ENCODE data around the gene SUSD6. TPM values are rescaled to one million over a fixed set of nuclear protein-coding genes. Genes with fewer than 3 reads are reported as not detected.

SUSD6 gene
- total RNA-seq, 2 donors from 2014 or later: 41.1 to 52.3 TPM

DNA sequence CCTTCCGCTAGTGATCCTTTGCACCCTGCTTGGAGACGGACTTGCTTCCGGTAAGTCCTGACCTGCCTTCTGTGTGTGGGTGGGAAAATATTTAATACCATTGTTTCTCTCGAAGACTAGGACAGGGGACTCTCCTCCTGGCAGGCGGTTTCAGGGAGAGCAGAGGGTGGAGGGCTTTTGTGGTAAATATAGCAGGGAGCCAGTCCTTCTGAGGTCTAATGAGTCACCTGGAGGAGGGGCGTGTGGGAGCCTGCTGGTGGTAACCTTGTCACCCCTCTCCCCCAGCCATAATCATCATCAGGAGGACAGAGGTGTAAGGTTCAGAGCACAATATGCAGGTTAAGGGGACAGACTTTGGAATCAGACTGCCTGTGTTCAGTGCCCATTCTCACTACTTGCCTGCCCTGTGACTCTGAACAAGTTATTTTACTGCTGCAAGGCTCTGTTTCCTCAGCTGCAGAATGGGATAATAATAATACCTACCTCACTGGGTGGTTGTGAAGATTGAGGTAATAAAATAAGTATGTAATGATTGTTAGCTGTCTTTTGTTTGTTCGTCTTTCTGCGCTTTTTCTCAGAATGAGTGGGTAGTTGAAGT, 47.4 kb downstream of the SUSD6 start:
- intact Hi-C loops (cut with DNase I): no loop called here
- peak overlapping the region in 1 of 2 donors; percentile 16 for H3K4me3 ChIP-seq
- no peaks in the 10 kb centered on the region for H3K9me3 ChIP-seq
- no peak for DNase-seq (ENCODE audit: low spot score)
- 41% methylated on average over 8 of the region's 8 CpGs for WGBS
- H3K4me1 ChIP-seq (replicated peaks): peaks cover 31% of the 10 kb centered on the region
- TF ChIP-seq POLR2A (IDR thresholded peaks at IDR 0.05) (no peak), CTCF (IDR thresholded peaks at IDR 0.05) (no peak), POLR2AphosphoS5 (IDR thresholded peaks at IDR 0.05) (no peak)
- no peaks in the 10 kb centered on the region for H3K27me3 ChIP-seq (replicated peaks; ENCODE audit: insufficient read depth)
- H3K36me3 ChIP-seq: no peaks in the 10 kb centered on the region
- peak overlapping the region; percentile 68 to 78 for H3K27ac ChIP-seq

- H3K36me3 ChIP-seq: no peaks in the 10 kb centered on the region
- H3K9me3 ChIP-seq: no peaks in the 10 kb centered on the region
- H3K27ac ChIP-seq: peak overlapping the region in 1 of 2 donors; percentile 30
- H3K4me3 ChIP-seq: no peak overlapping the region
- intact Hi-C loops (cut with DNase I): no loop called here
- 88% methylated on average over 2 of the region's 2 CpGs for WGBS
- H3K4me1 ChIP-seq (replicated peaks): peaks cover 29% of the 10 kb centered on the region
- TF ChIP-seq POLR2AphosphoS5 (IDR thresholded peaks at IDR 0.05): no peak
- no peak for TF ChIP-seq CTCF (IDR thresholded peaks at IDR 0.05)
- TF ChIP-seq POLR2A (IDR thresholded peaks at IDR 0.05): no peak
- no peak for DNase-seq (ENCODE audit: low spot score)
- H3K27me3 ChIP-seq (replicated peaks; ENCODE audit: insufficient read depth): no peaks in the 10 kb centered on the region
Observed at GRCh38 chr14:69660344-69661193, 49.2 kb downstream of the SUSD6 start.

DNA sequence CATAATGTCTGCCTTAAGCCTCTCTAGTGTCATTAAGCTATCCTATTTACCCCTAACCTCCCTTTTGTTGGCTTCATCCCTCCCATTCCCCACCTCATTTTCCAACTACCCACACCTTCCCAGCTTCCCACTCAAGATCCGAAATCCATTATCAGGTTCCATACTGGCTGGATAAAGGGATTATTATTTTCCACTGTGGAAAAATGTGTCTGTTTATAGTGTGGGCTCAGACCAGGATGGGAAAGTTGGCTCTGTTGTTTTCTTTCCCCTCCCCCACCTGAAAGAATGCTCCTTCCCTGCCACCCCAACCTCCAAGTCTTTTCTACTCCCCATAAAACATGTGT, 49.8 kb downstream of the SUSD6 start:
- DNase-seq (ENCODE audit: low spot score): no peak
- TF ChIP-seq POLR2AphosphoS5 (IDR thresholded peaks at IDR 0.05): no peak
- no peak for TF ChIP-seq POLR2A (IDR thresholded peaks at IDR 0.05)
- TF ChIP-seq CTCF (IDR thresholded peaks at IDR 0.05): no peak
- 85% methylated on average over 1 of the region's 1 CpG for WGBS
- peak overlapping the region in 1 of 2 donors; percentile 30 for H3K27ac ChIP-seq
- H3K4me3 ChIP-seq: no peak overlapping the region
- intact Hi-C loops (cut with DNase I): no loop called here
- H3K36me3 ChIP-seq: no peaks in the 10 kb centered on the region
- no peaks in the 10 kb centered on the region for H3K27me3 ChIP-seq (replicated peaks; ENCODE audit: insufficient read depth)
- H3K9me3 ChIP-seq: no peaks in the 10 kb centered on the region
- H3K4me1 ChIP-seq (replicated peaks): peaks cover 29% of the 10 kb centered on the region

GRCh38 chr14:69662636-69663299, 51.4 kb downstream of the SUSD6 start:
- 59% methylated on average over 1 of the region's 1 CpG for WGBS
- intact Hi-C loops (cut with DNase I): no loop called here
- no peaks in the 10 kb centered on the region for H3K27me3 ChIP-seq (replicated peaks; ENCODE audit: insufficient read depth)
- no peaks in the 10 kb centered on the region for H3K36me3 ChIP-seq
- no peak overlapping the region for H3K4me3 ChIP-seq
- H3K27ac ChIP-seq: peak overlapping the region; percentile 9 to 49
- TF ChIP-seq POLR2A (IDR thresholded peaks at IDR 0.05): no peak
- TF ChIP-seq POLR2AphosphoS5 (IDR thresholded peaks at IDR 0.05): peak; percentile 53
- DNase-seq (ENCODE audit: low spot score): no peak
- peaks cover 29% of the 10 kb centered on the region for H3K4me1 ChIP-seq (replicated peaks)
- H3K9me3 ChIP-seq: no peaks in the 10 kb centered on the region

GRCh38 chr14:69663300-69663643, 51.9 kb downstream of the SUSD6 start:
- peak overlapping the region; percentile 9 to 49 for H3K27ac ChIP-seq
- DNase-seq (ENCODE audit: low spot score): no peak
- intact Hi-C loops (cut with DNase I): no loop called here
- H3K4me1 ChIP-seq (replicated peaks): peaks cover 27% of the 10 kb centered on the region
- no peak overlapping the region for H3K4me3 ChIP-seq
- no peaks in the 10 kb centered on the region for H3K9me3 ChIP-seq
- no peaks in the 10 kb centered on the region for H3K36me3 ChIP-seq
- 15% methylated on average over 3 of the region's 3 CpGs for WGBS
- no peaks in the 10 kb centered on the region for H3K27me3 ChIP-seq (replicated peaks; ENCODE audit: insufficient read depth)
- no peak for TF ChIP-seq POLR2A (IDR thresholded peaks at IDR 0.05)
- TF ChIP-seq POLR2AphosphoS5 (IDR thresholded peaks at IDR 0.05): no peak
- no peak for TF ChIP-seq CTCF (IDR thresholded peaks at IDR 0.05)

All from prostate gland (tissue), 2 donors.